AG04450 (cell line): ENCODE results near the gene RCAN2. TPM values are rescaled to one million over a fixed set of nuclear protein-coding genes. Genes with fewer than 3 reads are reported as not detected.

Experiments used
- CTCF ChIA-PET: fragments of 300-600, 350-600 bp; formaldehyde crosslinking; extraction: SDS; loops from one replicate; lab custom pipeline; 2022; ENCODE audit warnings: antibody characterized with exemption, inconsistent platforms; lab: Charles Lee
- POLR2A ChIA-PET: fragments of 350-600 bp; formaldehyde crosslinking; extraction: SDS; loops from one replicate; lab custom pipeline; 2021; ENCODE audit warnings: antibody characterized with exemption, inconsistent platforms; lab: Yijun Ruan, JAX
- DNase-seq: peaks from one replicate; pipeline ENCODE4 v3.0.0-alpha.2; 2011; ENCODE audit warnings: low read depth, low spot score
- H3K27ac ChIP-seq: one replicate; pipeline ENCODE4 v1.5.1; 2012; ENCODE audit warnings: low read depth, low read length, control low read depth
- H3K27me3 ChIP-seq: one replicate; pipeline ENCODE4 v1.6.0; 2012; ENCODE audit warnings: low read length; ENCODE audit not compliant: control insufficient read depth, insufficient read depth
- H3K4me3 ChIP-seq: 2 replicates; pipeline ENCODE4 v1.5.1; 2011; ENCODE audit warnings: mild to moderate bottlenecking, low read depth, low read length, control low read depth
- H3K9me3 ChIP-seq: 2 replicates; pipeline ENCODE4 v1.5.1; 2012; ENCODE audit warnings: low read length; ENCODE audit not compliant: control insufficient read depth, insufficient read depth
- polyA plus RNA-seq: library from polyadenylated mRNA; depleted of rRNA; stranded (reverse); fragments of >200 nt; gene quantifications from 2 replicates; pipeline ENCODE4 v1.2.3, GENCODE V29; 2011
- TF ChIP-seq, protein P1 (sequence below): IDR thresholded peaks from 2 replicates; pipeline ENCODE4 v1.5.1; 2011; ENCODE audit warnings: low read depth, low read length, control low read depth, inconsistent platforms

Gene RCAN2
- polyA plus RNA-seq, 1 experiment = 0.11 TPM

DNA sequence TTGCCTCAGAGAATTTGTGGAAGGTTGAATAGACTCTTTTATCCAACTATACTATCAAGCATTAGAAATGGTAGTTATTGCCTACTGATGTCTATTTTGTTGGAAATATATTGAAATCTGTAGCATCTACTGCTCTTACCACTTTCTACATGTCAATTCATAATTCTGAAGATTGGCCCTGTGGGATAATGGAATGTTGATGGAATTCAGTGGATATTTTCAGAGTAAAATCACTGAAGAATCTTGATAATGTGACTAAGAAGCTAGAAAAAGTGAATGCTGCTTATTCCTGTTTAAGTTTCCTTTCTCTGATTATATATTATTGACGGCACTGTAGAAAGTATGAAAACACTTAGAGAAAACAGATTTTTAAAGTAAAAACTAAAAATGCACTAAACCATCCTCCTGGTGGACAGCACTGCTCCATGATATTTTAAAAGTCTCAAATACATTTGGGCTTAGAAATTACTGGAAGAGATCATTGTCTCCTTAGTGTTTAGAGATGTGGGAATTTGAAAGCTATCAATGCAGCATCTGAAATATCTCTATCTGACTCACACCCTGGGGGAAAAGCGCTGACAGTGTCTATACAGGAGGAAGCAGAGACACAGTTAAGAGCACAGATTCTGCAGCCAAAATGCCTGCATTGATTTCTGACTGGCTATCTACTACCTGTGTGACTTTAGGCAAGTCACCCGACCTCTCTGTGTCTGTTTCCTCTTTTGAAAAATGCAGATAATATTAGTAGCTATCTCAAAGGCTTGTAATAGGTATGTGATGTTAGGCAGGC lies 37.9 kb upstream of the RCAN2 start:
- no peak for DNase-seq
- Histone ChIP-seq H3K27ac (no peak overlapping the region), H3K4me3 (no peak overlapping the region), H3K27me3 (no peaks in the 10 kb centered on the region), H3K9me3 (no peaks in the 10 kb centered on the region)
- ChIA-PET POLR2A (no interaction called here), CTCF (no interaction called here)
- TF ChIP-seq, protein P1, sequence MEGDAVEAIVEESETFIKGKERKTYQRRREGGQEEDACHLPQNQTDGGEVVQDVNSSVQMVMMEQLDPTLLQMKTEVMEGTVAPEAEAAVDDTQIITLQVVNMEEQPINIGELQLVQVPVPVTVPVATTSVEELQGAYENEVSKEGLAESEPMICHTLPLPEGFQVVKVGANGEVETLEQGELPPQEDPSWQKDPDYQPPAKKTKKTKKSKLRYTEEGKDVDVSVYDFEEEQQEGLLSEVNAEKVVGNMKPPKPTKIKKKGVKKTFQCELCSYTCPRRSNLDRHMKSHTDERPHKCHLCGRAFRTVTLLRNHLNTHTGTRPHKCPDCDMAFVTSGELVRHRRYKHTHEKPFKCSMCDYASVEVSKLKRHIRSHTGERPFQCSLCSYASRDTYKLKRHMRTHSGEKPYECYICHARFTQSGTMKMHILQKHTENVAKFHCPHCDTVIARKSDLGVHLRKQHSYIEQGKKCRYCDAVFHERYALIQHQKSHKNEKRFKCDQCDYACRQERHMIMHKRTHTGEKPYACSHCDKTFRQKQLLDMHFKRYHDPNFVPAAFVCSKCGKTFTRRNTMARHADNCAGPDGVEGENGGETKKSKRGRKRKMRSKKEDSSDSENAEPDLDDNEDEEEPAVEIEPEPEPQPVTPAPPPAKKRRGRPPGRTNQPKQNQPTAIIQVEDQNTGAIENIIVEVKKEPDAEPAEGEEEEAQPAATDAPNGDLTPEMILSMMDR = no peak

DNA sequence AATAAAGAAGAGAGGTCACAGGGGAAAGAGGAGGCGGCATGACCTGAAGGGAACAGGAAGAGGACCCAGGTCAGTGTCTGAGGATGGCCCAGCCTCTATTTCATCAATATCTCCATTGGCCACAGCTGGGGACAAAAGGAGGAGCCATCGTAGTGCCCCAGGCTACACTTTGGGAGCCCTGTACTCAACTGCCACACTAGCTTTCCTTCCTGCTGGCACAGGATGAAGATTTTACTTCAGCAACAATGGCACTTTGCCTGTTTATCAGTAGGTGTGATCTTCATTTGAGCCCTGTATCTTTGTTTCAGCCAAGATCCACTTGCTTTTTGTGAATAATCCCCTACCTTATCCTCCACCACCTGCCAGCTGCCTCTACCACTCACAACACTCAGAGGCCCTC lies 35.4 kb upstream of the RCAN2 start:
- ChIA-PET POLR2A (no interaction called here), CTCF (no interaction called here)

DNA sequence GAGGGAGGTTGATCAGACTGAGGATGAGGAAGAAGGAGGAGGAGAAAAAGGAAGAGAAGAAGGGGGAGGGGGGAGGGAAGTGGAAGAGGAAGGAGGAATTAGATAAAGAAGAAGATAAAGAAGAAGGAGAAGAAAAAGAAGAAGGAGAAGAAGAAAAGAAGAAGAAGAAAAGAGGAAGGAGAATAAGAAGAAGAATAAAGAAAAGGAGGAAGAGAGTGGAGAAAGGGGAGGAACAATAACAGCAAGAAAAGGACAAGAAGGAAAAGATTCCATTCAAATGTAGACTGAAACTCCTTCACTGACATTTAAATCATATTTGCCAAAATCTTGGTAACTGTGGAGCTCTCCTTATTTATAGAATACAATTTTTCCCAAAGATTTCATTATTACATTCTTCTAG lies 34.3 kb upstream of the RCAN2 start:
- no peaks in the 10 kb centered on the region for H3K27me3 ChIP-seq
- TF ChIP-seq, protein P1 = no peak
- ChIA-PET CTCF (no interaction called here), POLR2A (no interaction called here)
- no peak for DNase-seq
- H3K4me3 ChIP-seq = no peak overlapping the region
- no peak overlapping the region for H3K27ac ChIP-seq
- no peaks in the 10 kb centered on the region for H3K9me3 ChIP-seq

More for the DNA sequence above, 35.4 kb upstream of the RCAN2 start:
- TF ChIP-seq, protein P1 = no peak
- no peak overlapping the region for H3K4me3 ChIP-seq
- no peak for DNase-seq
- H3K27ac ChIP-seq = no peak overlapping the region
- no peaks in the 10 kb centered on the region for H3K27me3 ChIP-seq
- H3K9me3 ChIP-seq = no peaks in the 10 kb centered on the region

DNA sequence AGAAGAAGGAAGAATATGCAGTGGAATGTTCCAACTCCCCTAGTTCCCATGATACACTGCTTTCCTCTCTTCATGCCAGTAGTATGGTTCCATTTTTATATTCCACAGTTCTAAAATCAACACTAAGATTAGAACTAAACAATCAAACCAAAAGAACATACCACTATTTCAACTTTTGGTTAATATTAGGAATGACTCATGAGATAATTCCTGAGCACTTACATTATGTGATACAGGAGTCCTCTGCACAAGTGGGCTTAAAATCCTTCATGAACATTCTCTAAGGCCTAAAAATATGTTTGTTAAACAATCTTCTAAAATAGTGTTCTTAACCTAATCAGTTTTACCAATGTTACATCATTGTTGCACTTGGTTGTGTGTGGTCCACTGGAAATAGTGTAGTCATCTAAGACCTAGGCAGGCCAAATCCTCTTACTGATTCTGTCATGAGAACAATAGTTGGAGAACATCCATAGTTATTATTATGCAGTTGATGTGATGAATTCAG lies 30.3 kb upstream of the RCAN2 start:
- no peak for DNase-seq
- no peak overlapping the region for H3K4me3 ChIP-seq
- POLR2A ChIA-PET = no interaction called here
- TF ChIP-seq, protein P1 = no peak
- CTCF ChIA-PET = no interaction called here
- H3K27me3 ChIP-seq = no peaks in the 10 kb centered on the region
- H3K9me3 ChIP-seq = no peaks in the 10 kb centered on the region
- H3K27ac ChIP-seq = no peak overlapping the region

DNA sequence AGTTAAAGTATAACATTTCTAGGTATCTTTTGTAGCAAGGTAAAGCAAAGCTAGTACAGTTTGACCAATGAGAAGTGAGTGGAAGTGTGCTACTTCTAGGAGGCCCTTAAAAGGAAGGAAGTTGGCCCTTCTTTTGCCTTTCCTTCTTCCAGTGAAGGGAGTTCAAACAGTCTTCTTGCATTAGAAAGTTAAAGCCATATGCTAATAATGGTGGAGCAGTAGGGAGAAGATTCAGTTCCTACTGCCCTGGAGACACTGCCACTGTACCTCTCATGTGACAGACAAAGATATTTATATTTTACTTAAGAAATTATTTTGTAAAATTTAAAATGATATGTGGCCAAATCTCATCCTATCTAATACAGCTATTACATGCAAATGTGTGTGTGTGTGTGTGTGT lies 26.0 kb upstream of the RCAN2 start:
- ChIA-PET POLR2A (no interaction called here), CTCF (no interaction called here)
- Histone ChIP-seq H3K4me3 (no peak overlapping the region), H3K9me3 (no peaks in the 10 kb centered on the region), H3K27ac (no peak overlapping the region), H3K27me3 (no peaks in the 10 kb centered on the region)
- TF ChIP-seq, protein P1 = no peak
- no peak for DNase-seq
